Measurements from ENCODE around the gene FAM114A1. TPM values are rescaled to one million over a fixed set of nuclear protein-coding genes. Genes with fewer than 3 reads are reported as not detected.

The FAM114A1 gene
- total RNA-seq = 0.71 and 0.86 TPM in 2 replicates

- intact Hi-C loops (cut with micrococcal nuclease) = no loop called here
Observed at GRCh38 chr4:38867478-38868058, at the start of gene FAM114A1. FAM114A1 (plus strand) TSS chr4:38867806; CDS start chr4:38878079, 10,273 bp downstream.

- intact Hi-C loops (cut with micrococcal nuclease) = loop anchor here (2.0 kb wide), 1 partner anchor 14 kb away; the partner anchor contains the start of gene TLR1
Observed at GRCh38 chr4:38818441-38818976, 49.1 kb upstream of the FAM114A1 start.

- intact Hi-C loops (cut with micrococcal nuclease) = loop anchor here (2.0 kb wide), 1 partner anchor 15 kb away; the partner anchor contains the start of gene TLR1
Observed at GRCh38 chr4:38819569-38819968, 48.0 kb upstream of the FAM114A1 start.

GRCh38 chr4:38820329-38821061 lies 47.1 kb upstream of the FAM114A1 start:
- intact Hi-C loops (cut with micrococcal nuclease) = loop anchor here (2.0 kb wide), 1 partner anchor 14 kb away; no protein-coding TSS in a partner anchor

GRCh38 chr4:38821739-38822138 lies 45.9 kb upstream of the FAM114A1 start:
- intact Hi-C loops (cut with micrococcal nuclease) = loop anchor here (2.0 kb wide), 1 partner anchor 13 kb away; no protein-coding TSS in a partner anchor

- intact Hi-C loops (cut with micrococcal nuclease) = no loop called here
Observed at GRCh38 chr4:38822748-38823303, 44.8 kb upstream of the FAM114A1 start.

GRCh38 chr4:38823766-38824165 lies 43.8 kb upstream of the FAM114A1 start:
- intact Hi-C loops (cut with micrococcal nuclease) = no loop called here

- intact Hi-C loops (cut with micrococcal nuclease) = no loop called here
Observed at GRCh38 chr4:38829237-38829636, 38.4 kb upstream of the FAM114A1 start.

GRCh38 chr4:38831653-38832052 lies 36.0 kb upstream of the FAM114A1 start:
- intact Hi-C loops (cut with micrococcal nuclease) = no loop called here

- intact Hi-C loops (cut with micrococcal nuclease) = no loop called here
Observed at GRCh38 chr4:38832206-38832605, 35.4 kb upstream of the FAM114A1 start.

- intact Hi-C loops (cut with micrococcal nuclease) = no loop called here
Observed at GRCh38 chr4:38832624-38833528, 34.7 kb upstream of the FAM114A1 start.

GRCh38 chr4:38834570-38834969 lies 33.0 kb upstream of the FAM114A1 start:
- intact Hi-C loops (cut with micrococcal nuclease) = loop anchor here (2.0 kb wide), 1 partner anchor 14 kb away; no protein-coding TSS in a partner anchor

- intact Hi-C loops (cut with micrococcal nuclease) = loop anchor here (1.0 to 2.0 kb wide), 2 partner anchors 19 to 33 kb away; partner anchors contain the start of genes TLR1 and TLR6
Observed at GRCh38 chr4:38837334-38837733, 30.3 kb upstream of the FAM114A1 start.

GRCh38 chr4:38837849-38838248 lies 29.8 kb upstream of the FAM114A1 start:
- intact Hi-C loops (cut with micrococcal nuclease) = loop anchor here (1.0 to 2.0 kb wide), 2 partner anchors 18 to 33 kb away; partner anchors contain the start of genes TLR1 and TLR6

- intact Hi-C loops (cut with micrococcal nuclease) = no loop called here
Observed at GRCh38 chr4:38842994-38843393, 24.6 kb upstream of the FAM114A1 start.

GRCh38 chr4:38846015-38846414 lies 21.6 kb upstream of the FAM114A1 start:
- intact Hi-C loops (cut with micrococcal nuclease) = no loop called here

GRCh38 chr4:38855466-38855865 lies 12.1 kb upstream of the FAM114A1 start:
- intact Hi-C loops (cut with micrococcal nuclease) = no loop called here

- intact Hi-C loops (cut with micrococcal nuclease) = loop anchor here (1.0 to 2.0 kb wide), 14 partner anchors 19 to 794 kb away; partner anchors contain the start of genes TLR1, TMEM156 and WDR19
Observed at GRCh38 chr4:38856046-38856445, 11.6 kb upstream of the FAM114A1 start.

- intact Hi-C loops (cut with micrococcal nuclease) = loop anchor here (1.0 to 2.0 kb wide), 14 partner anchors 19 to 794 kb away; partner anchors contain the start of genes TLR1, TMEM156 and WDR19
Observed at GRCh38 chr4:38856524-38857337, 10.9 kb upstream of the FAM114A1 start, which contains the start of gene TLR6. TLR6 (minus strand) TSS chr4:38856817; CDS start chr4:38829473, 27,344 bp downstream.
